Measurements from ENCODE around the gene HS1BP3. TPM values are rescaled to one million over a fixed set of nuclear protein-coding genes. Genes with fewer than 3 reads are reported as not detected.
A peak's percentile ranks its signal among the peaks of the same experiment; 100 is the strongest.

HS1BP3 gene
- total RNA-seq, 1 donor from 2014 or later = 33.2 TPM

GRCh38 chr2:20615068-20615465, 35.8 kb downstream of the HS1BP3 start:
- Mint-ChIP-seq H3K4me1 (ENCODE audit: low read depth) (peaks cover 49% of the 10 kb centered on the region), H3K27ac (ENCODE audit: unreplicated experiment) (no peak overlapping the region), H3K27me3 (ENCODE audit: low read depth) (no peaks in the 10 kb centered on the region), H3K9me3 (ENCODE audit: low read depth) (no peaks in the 10 kb centered on the region), H3K4me3 (ENCODE audit: unreplicated experiment) (no peak overlapping the region), H3K36me3 (ENCODE audit: low read depth) (no peaks in the 10 kb centered on the region)
- peak; percentile 15 for TF ChIP-seq CTCF (IDR thresholded peaks at IDR 0.05)
- peak; percentile 76 for DNase-seq (ENCODE audit: low spot score)

GRCh38 chr2:20614201-20615067, 36.5 kb downstream of the HS1BP3 start:
- H3K27ac Mint-ChIP-seq (ENCODE audit: unreplicated experiment) = peak overlapping the region; percentile 5

GRCh38 chr2:20612925-20613916, 37.7 kb downstream of the HS1BP3 start:
- Mint-ChIP-seq H3K4me3 (ENCODE audit: unreplicated experiment) (no peak overlapping the region), H3K27ac (ENCODE audit: unreplicated experiment) (no peak overlapping the region), H3K27me3 (ENCODE audit: low read depth) (no peaks in the 10 kb centered on the region), H3K9me3 (ENCODE audit: low read depth) (peaks cover 4% of the 10 kb centered on the region), H3K4me1 (ENCODE audit: low read depth) (peaks cover 39% of the 10 kb centered on the region), H3K36me3 (ENCODE audit: low read depth) (peaks cover 3% of the 10 kb centered on the region)
- peak; percentile 60 for DNase-seq (ENCODE audit: low spot score)
- TF ChIP-seq CTCF (IDR thresholded peaks at IDR 0.05) = no peak

More at GRCh38 chr2:20614201-20615067, 36.5 kb downstream of the HS1BP3 start:
- H3K27me3 Mint-ChIP-seq (ENCODE audit: low read depth) = no peaks in the 10 kb centered on the region
- peaks cover 46% of the 10 kb centered on the region for H3K4me1 Mint-ChIP-seq (ENCODE audit: low read depth)
- no peaks in the 10 kb centered on the region for H3K36me3 Mint-ChIP-seq (ENCODE audit: low read depth)
- peak; percentile 62 for DNase-seq (ENCODE audit: low spot score)
- H3K9me3 Mint-ChIP-seq (ENCODE audit: low read depth) = no peaks in the 10 kb centered on the region
- H3K4me3 Mint-ChIP-seq (ENCODE audit: unreplicated experiment) = no peak overlapping the region
- TF ChIP-seq CTCF (IDR thresholded peaks at IDR 0.05) = no peak

- Mint-ChIP-seq H3K4me1 (ENCODE audit: low read depth) (peaks cover 26% of the 10 kb centered on the region), H3K4me3 (ENCODE audit: unreplicated experiment) (no peak overlapping the region), H3K27ac (ENCODE audit: unreplicated experiment) (peak overlapping the region; percentile 77), H3K27me3 (ENCODE audit: low read depth) (no peaks in the 10 kb centered on the region), H3K36me3 (ENCODE audit: low read depth) (peaks cover 5% of the 10 kb centered on the region), H3K9me3 (ENCODE audit: low read depth) (peaks cover 9% of the 10 kb centered on the region)
- no peak for DNase-seq (ENCODE audit: low spot score)
- no peak for TF ChIP-seq CTCF (IDR thresholded peaks at IDR 0.05)
Observed at GRCh38 chr2:20611844-20612356, 39.0 kb downstream of the HS1BP3 start.
